B cell (primary cell): Measurements from ENCODE around the gene AKAP14. TPM values are rescaled to one million over a fixed set of nuclear protein-coding genes. Genes with fewer than 3 reads are reported as not detected.

ENCODE experiments used
- ATAC-seq: fragments of 200-7000 bp; cut with Tn5 transposase; one replicate; pipeline ENCODE4 v1.10.0; 2021; ENCODE audit warnings: low read depth, mild to moderate bottlenecking, moderate number of reproducible peaks, moderate library complexity
- CTCF ChIA-PET: fragments of 350-600 bp; sonication (Branson Sonifier 250); formaldehyde crosslinking; loops from one replicate; lab custom pipeline; 2021; ENCODE audit warnings: antibody characterized with exemption, inconsistent platforms; lab: Charles Lee
- POLR2A ChIA-PET: fragments of 350-600 bp; sonication (Branson Sonifier 250); formaldehyde crosslinking; loops from one replicate; lab custom pipeline; 2021; ENCODE audit warnings: antibody characterized with exemption; lab: Charles Lee
- DNase-seq: peaks from one replicate; pipeline ENCODE4 v3.0.0; 2013
- H2AFZ ChIP-seq: 2 replicates; pipeline ENCODE4 v1.6.1; 2012; ENCODE audit warnings: mild to moderate bottlenecking, low read depth, low read length; ENCODE audit not compliant: insufficient read depth, poor library complexity, severe bottlenecking
- H3K27ac ChIP-seq, 2 donors: 1 replicate in 1 of 2; 2 replicates in 1 of 2; pipeline ENCODE4 v1.5.1; 2012 to 2013; ENCODE audit warnings: low read length in 2 of 2, mild to moderate bottlenecking in 2 of 2, moderate library complexity in 1 of 2
- H3K27me3 ChIP-seq, 4 experiments: fragments of 200-600 bp in 1 of 4; sonication (generic) in 1 of 4; replicated peaks in 1 of 4; 1 replicate in 2 of 4; 2 replicates in 2 of 4; pipeline versions ENCODE4 v1.6.1 to v1.7.0; 2013 to 2016; ENCODE audit warnings: low read length in 3 of 4, mild to moderate bottlenecking in 2 of 4, mixed read lengths in 1 of 4, moderate library complexity in 1 of 4; ENCODE audit not compliant: insufficient read depth in 4 of 4, control insufficient read depth in 3 of 4; ENCODE audit errors: control extremely low read depth in 1 of 4
- H3K36me3 ChIP-seq, 2 experiments: replicated peaks in 1 of 2; 1 replicate in 1 of 2; 2 replicates in 1 of 2; pipeline versions ENCODE4 v1.6.1 to v1.7.1; 2013; ENCODE audit warnings: low read length in 1 of 2; ENCODE audit not compliant: insufficient read depth in 2 of 2, control insufficient read depth in 1 of 2; ENCODE audit errors: control extremely low read depth in 1 of 2, extremely low read depth in 1 of 2
- H3K4me1 ChIP-seq, 2 donors: fragments of 200-600 bp in 1 of 2; sonication (generic) in 1 of 2; 1 replicate in 1 of 2; 2 replicates in 1 of 2; pipeline versions ENCODE4 v1.5.1 to v1.6.1; 2013 to 2017; ENCODE audit warnings: low read length in 2 of 2; ENCODE audit not compliant: control insufficient read depth in 2 of 2, insufficient read depth in 2 of 2
- H3K4me2 ChIP-seq: replicated peaks from 2 replicates; pipeline ENCODE3; 2012; ENCODE audit warnings: mild to moderate bottlenecking, low read depth, low read length; ENCODE audit not compliant: poor library complexity, severe bottlenecking
- H3K4me3 ChIP-seq, 5 experiments: fragments of 200-600 bp in 1 of 5; sonication (generic) in 1 of 5; 1 replicate in 3 of 5; 2 replicates in 2 of 5; pipeline versions ENCODE4 v1.5.1 to v1.7.0; 2011 to 2016; ENCODE audit warnings: low read length in 4 of 5, mild to moderate bottlenecking in 4 of 5, low read depth in 2 of 5, control low read depth in 1 of 5, moderate library complexity in 1 of 5; ENCODE audit not compliant: insufficient read depth in 1 of 5; ENCODE audit errors: control extremely low read depth in 1 of 5, extremely low read depth in 1 of 5
- H3K79me2 ChIP-seq: fragments of 200-600 bp; sonication (generic); one replicate; pipeline ENCODE4 v1.6.0; 2016; ENCODE audit warnings: low read length; ENCODE audit not compliant: control insufficient read depth, insufficient read depth
- H3K9ac ChIP-seq: fragments of 200-600 bp; sonication (generic); 2 replicates; pipeline ENCODE4 v1.6.1; 2017; ENCODE audit warnings: mild to moderate bottlenecking, low read length, moderate library complexity
- H3K9me3 ChIP-seq, 3 donors: one replicate each; pipeline versions ENCODE4 v1.6.1 to v1.7.1; 2013; ENCODE audit warnings: low read length in 2 of 3; ENCODE audit not compliant: control insufficient read depth in 2 of 3, insufficient read depth in 1 of 3; ENCODE audit errors: control extremely low read depth in 1 of 3
- H4K20me1 ChIP-seq: 2 replicates; pipeline ENCODE4 v1.6.0; 2012; ENCODE audit warnings: mild to moderate bottlenecking, low read length; ENCODE audit not compliant: insufficient read depth, control insufficient read depth, poor library complexity, severe bottlenecking
- H3K27ac Mint-ChIP-seq: one replicate; pipeline ENCODE4 v1.8.0; 2021; ENCODE audit warnings: mixed read lengths
- H3K27me3 Mint-ChIP-seq: one replicate; pipeline ENCODE4 v1.8.0; 2021; ENCODE audit warnings: mixed read lengths
- H3K4me1 Mint-ChIP-seq: one replicate; pipeline ENCODE4 v1.8.0; 2021; ENCODE audit warnings: mixed read lengths
- H3K4me3 Mint-ChIP-seq: one replicate; pipeline ENCODE4 v1.8.0; 2021; ENCODE audit warnings: mixed read lengths
- H3K9me3 Mint-ChIP-seq: one replicate; pipeline ENCODE4 v1.8.0; 2022; ENCODE audit warnings: mixed read lengths; ENCODE audit not compliant: insufficient read depth
- CTCF ChIP-seq: fragments of 200-600 bp; IDR thresholded peaks from one replicate; pipeline ENCODE4 v1.8.0; 2022; ENCODE audit warnings: antibody characterized with exemption, mild to moderate bottlenecking
- EZH2 ChIP-seq: IDR thresholded peaks from 2 replicates; pipeline ENCODE4 v1.6.1; 2012; ENCODE audit warnings: borderline replicate concordance, low read depth, mild to moderate bottlenecking, moderate library complexity, low read length; ENCODE audit not compliant: insufficient read depth, poor library complexity, severe bottlenecking
- WGBS: methylation state at CpG from one replicate; pipeline ENCODE4 v1.1.5; 2013; ENCODE audit warnings: missing lambda C conversion rate; ENCODE audit not compliant: insufficient coverage; 5-methylcytosine and 5-hydroxymethylcytosine counted together
- intact Hi-C: fragments of 100-400 bp; cut with micrococcal nuclease; formaldehyde crosslinking; loops from one replicate; pipeline ENCODE4 v1.10.0; 2022
- polyA minus RNA-seq: library from RNA; depleted of rRNA, polyadenylated mRNA; stranded (reverse); fragments of >200 nt; gene quantifications from 2 replicates; pipeline ENCODE4 v1.2.3, GENCODE V29; 2012
- polyA plus RNA-seq: library from polyadenylated mRNA; depleted of rRNA; stranded (reverse); fragments of >200 nt; gene quantifications from 2 replicates; pipeline ENCODE4 v1.2.3, GENCODE V29; 2012
- total RNA-seq, 2 donors: library from RNA; stranded (reverse); fragments of 120-200 nt in 1 of 2; gene quantifications; 1 replicate in 1 of 2; 2 replicates in 1 of 2; pipeline versions ENCODE4 v1.2.3 to v1.2.4, GENCODE V29; 2013 to 2022

Gene AKAP14
- total RNA-seq (not detected in 2 replicates), polyA plus RNA-seq (not detected in 2 replicates), polyA minus RNA-seq (not detected in 2 replicates)
- not detected for total RNA-seq (2013)

DNA sequence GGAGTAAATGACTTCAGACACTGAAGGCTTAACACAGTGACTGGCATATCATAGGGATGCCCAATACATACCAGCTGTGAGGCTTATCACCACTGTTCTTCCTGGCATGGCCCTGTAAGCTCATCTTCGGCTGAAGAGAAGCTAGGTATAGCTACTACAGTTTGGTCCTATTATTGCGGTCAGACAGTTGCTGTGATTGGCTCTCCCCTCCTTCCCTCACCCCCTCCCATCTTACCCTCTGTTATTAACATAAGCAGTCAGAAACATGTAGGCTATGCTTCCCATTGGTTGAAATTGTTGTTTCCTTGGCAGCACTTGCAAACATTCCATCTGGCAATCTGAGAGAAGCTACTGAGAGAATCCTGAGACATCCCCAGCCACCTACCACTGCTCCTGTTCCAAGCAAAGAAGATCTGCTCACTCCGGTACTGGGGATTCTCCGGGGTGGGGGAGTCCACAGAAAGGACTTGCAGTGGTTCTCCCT lies at the start of gene AKAP14:
TSS of gene AKAP14 (plus strand) at position 51 of the 484 bp plus-strand sequence. CDS start 7,331 bp downstream, outside the sequence.
- H2AFZ ChIP-seq: no peak within 1 kb of the TSS
- ChIA-PET CTCF (interaction anchor here (1.3 kb wide), 1 partner anchor 13 kb away, joined by 3 read pairs; no protein-coding TSS in a partner anchor), POLR2A (no interaction called here)
- Mint-ChIP-seq H3K4me1 (no peaks in the 10 kb centered on the region), H3K27ac (no peak within 1 kb of the TSS), H3K9me3 (no peaks in the 10 kb centered on the region), H3K27me3 (no peaks in the 10 kb centered on the region), H3K4me3 (no peak within 1 kb of the TSS)
- H3K4me3 ChIP-seq: no peak within 1 kb of the TSS
- TF ChIP-seq CTCF (no peak), EZH2 (no peak)
- ATAC-seq (no peak), DNase-seq (no peak)
- H3K79me2 ChIP-seq: no peaks in the 10 kb centered on the region
- intact Hi-C loops: no loop called here
- H3K27me3 ChIP-seq: no peaks in the 10 kb centered on the region
- no peaks in the 10 kb centered on the region for H3K4me1 ChIP-seq
- no peak within 1 kb of the TSS for H3K9ac ChIP-seq
- no peaks in the 10 kb centered on the region for H3K36me3 ChIP-seq
- no peak within 1 kb of the TSS for H3K4me2 ChIP-seq
- no peak within 1 kb of the TSS for H3K27ac ChIP-seq
- H4K20me1 ChIP-seq: no peaks in the 10 kb centered on the region
- H3K9me3 ChIP-seq: no peaks in the 10 kb centered on the region
- no CpG with 5 or more reads among the region's 4 CpGs for WGBS
